H9 (cell line): ENCODE data around the gene HOXD4. TPM values are rescaled to one million over a fixed set of nuclear protein-coding genes. Genes with fewer than 3 reads are reported as not detected.
A peak's percentile ranks its signal among the peaks of the same experiment; 100 is the strongest.

Source experiments
- DNase-seq: peaks from one replicate; pipeline ENCODE4 v3.0.0-alpha.2; 2017
- H2AFZ ChIP-seq: one replicate; pipeline ENCODE4 v1.6.1; 2013; ENCODE audit warnings: mild to moderate bottlenecking, low read length, control low read depth, moderate library complexity
- H2AK5ac ChIP-seq: 2 replicates; pipeline ENCODE4 v1.6.1; 2013; ENCODE audit warnings: low read length, control low read depth, mixed read lengths; ENCODE audit not compliant: insufficient read length
- H2BK120ac ChIP-seq: one replicate; pipeline ENCODE4 v1.6.1; 2013; ENCODE audit warnings: low read depth, mild to moderate bottlenecking, low read length, control low read depth, inconsistent platforms; ENCODE audit not compliant: poor library complexity, severe bottlenecking
- H2BK12ac ChIP-seq: 2 replicates; pipeline ENCODE4 v1.6.1; 2013; ENCODE audit warnings: low read length, control low read depth, mixed read lengths, low read depth; ENCODE audit not compliant: insufficient read length
- H2BK15ac ChIP-seq: 2 replicates; pipeline ENCODE4 v1.6.1; 2013; ENCODE audit warnings: low read depth, low read length, control low read depth
- H2BK20ac ChIP-seq: one replicate; pipeline ENCODE4 v1.6.1; 2013; ENCODE audit warnings: low read depth, mild to moderate bottlenecking, low read length, control low read depth, inconsistent platforms; ENCODE audit not compliant: poor library complexity, severe bottlenecking
- H2BK5ac ChIP-seq: 2 replicates; pipeline ENCODE4 v1.6.1; 2013; ENCODE audit warnings: low read length, control low read depth, mixed read lengths; ENCODE audit not compliant: insufficient read length
- H3K14ac ChIP-seq: 2 replicates; pipeline ENCODE4 v1.6.1; 2013; ENCODE audit warnings: low read length, control low read depth; ENCODE audit not compliant: insufficient read depth
- H3K18ac ChIP-seq: 2 replicates; pipeline ENCODE4 v1.6.1; 2013; ENCODE audit warnings: low read depth, mild to moderate bottlenecking, mixed read lengths, low read length, control low read depth; ENCODE audit not compliant: insufficient read length
- H3K23ac ChIP-seq: 2 replicates; pipeline ENCODE4 v1.6.1; 2013; ENCODE audit warnings: low read length, control low read depth, mixed read lengths, low read depth; ENCODE audit not compliant: insufficient read length
- H3K23me2 ChIP-seq: 2 replicates; pipeline ENCODE4 v1.6.1; 2013; ENCODE audit warnings: low read depth, mild to moderate bottlenecking, mixed read lengths, low read length, control low read depth; ENCODE audit not compliant: insufficient read length, poor library complexity, severe bottlenecking
- H3K27ac ChIP-seq: 2 replicates; pipeline ENCODE4 v1.5.1; 2013; ENCODE audit warnings: low read length, control low read depth, mixed read lengths, low read depth; ENCODE audit not compliant: insufficient read length
- H3K27me3 ChIP-seq: 2 replicates; pipeline ENCODE4 v1.6.1; 2013; ENCODE audit warnings: low read length, control low read depth, inconsistent platforms; ENCODE audit not compliant: insufficient read depth
- H3K4ac ChIP-seq: 2 replicates; pipeline ENCODE4 v1.6.1; 2013; ENCODE audit warnings: low read depth, mild to moderate bottlenecking, control low read depth, inconsistent platforms, low read length, moderate library complexity
- H3K4me1 ChIP-seq: 2 replicates; pipeline ENCODE4 v1.6.1; 2013; ENCODE audit warnings: low read length, control low read depth, inconsistent platforms; ENCODE audit not compliant: insufficient read depth
- H3K4me2 ChIP-seq: 2 replicates; pipeline ENCODE4 v1.6.1; 2013; ENCODE audit warnings: low read length, control low read depth, mixed read lengths; ENCODE audit not compliant: insufficient read length, insufficient read depth
- H3K56ac ChIP-seq: 2 replicates; pipeline ENCODE4 v1.6.1; 2013; ENCODE audit warnings: low read depth, mild to moderate bottlenecking, mixed read lengths, low read length, control low read depth; ENCODE audit not compliant: insufficient read length
- H3K79me1 ChIP-seq: 2 replicates; pipeline ENCODE4 v1.6.1; 2013; ENCODE audit warnings: low read depth, mild to moderate bottlenecking, moderate library complexity, low read length, control low read depth, inconsistent platforms; ENCODE audit not compliant: insufficient read depth, poor library complexity, severe bottlenecking
- H3K79me2 ChIP-seq: 2 replicates; pipeline ENCODE4 v1.6.1; 2013; ENCODE audit warnings: low read length, control low read depth, inconsistent platforms; ENCODE audit not compliant: insufficient read depth
- H3K9ac ChIP-seq: 2 replicates; pipeline ENCODE4 v1.6.1; 2013; ENCODE audit warnings: low read length, control low read depth, mixed read lengths; ENCODE audit not compliant: insufficient read length; ENCODE audit errors: extremely low read depth
- H3K9me3 ChIP-seq: one replicate; pipeline ENCODE4 v1.6.1; 2013; ENCODE audit warnings: low read depth, low read length, inconsistent platforms; ENCODE audit not compliant: control insufficient read depth
- H3T11ph ChIP-seq: one replicate; pipeline ENCODE4 v1.6.1; 2013; ENCODE audit warnings: mild to moderate bottlenecking, low read length, control low read depth, inconsistent platforms
- H4K20me1 ChIP-seq: one replicate; pipeline ENCODE4 v1.6.1; 2013; ENCODE audit not compliant: control insufficient read depth, insufficient read length, insufficient read depth
- H4K5ac ChIP-seq: 2 replicates; pipeline ENCODE4 v1.6.1; 2013; ENCODE audit warnings: low read depth, mild to moderate bottlenecking, mixed read lengths, low read length, control low read depth; ENCODE audit not compliant: insufficient read length
- H4K8ac ChIP-seq: replicated peaks from 2 replicates; pipeline ENCODE4 v1.6.1; 2013; ENCODE audit warnings: low read length, control low read depth, mixed read lengths, low read depth; ENCODE audit not compliant: insufficient read length
- H4K91ac ChIP-seq: 2 replicates; pipeline ENCODE4 v1.6.1; 2013; ENCODE audit warnings: low read depth, mild to moderate bottlenecking, moderate library complexity, mixed read lengths, low read length, control low read depth; ENCODE audit not compliant: insufficient read length
- H3K27ac Mint-ChIP-seq, 3 experiments: 2 replicates in 2 of 3; 3 replicates in 1 of 3; pipeline ENCODE4 v1.8.0; 2020 to 2021; ENCODE audit warnings: mixed read lengths in 3 of 3, mild to moderate bottlenecking in 1 of 3, moderate library complexity in 1 of 3
- H3K27me3 Mint-ChIP-seq: 2 replicates; pipeline ENCODE4 v1.8.0; 2021; ENCODE audit warnings: low read depth, mild to moderate bottlenecking, moderate library complexity, mixed read lengths
- H3K36me3 Mint-ChIP-seq, 3 experiments: 2 replicates in 2 of 3; 3 replicates in 1 of 3; pipeline ENCODE4 v1.8.0; 2020 to 2021; ENCODE audit warnings: low read depth in 3 of 3, mixed read lengths in 3 of 3; ENCODE audit not compliant: insufficient read depth in 1 of 3
- H3K4me1 Mint-ChIP-seq, 2 experiments: 2 replicates each; pipeline ENCODE4 v1.8.0; 2020; ENCODE audit warnings: mixed read lengths in 2 of 2
- H3K4me3 Mint-ChIP-seq, 2 experiments: 2 replicates in 1 of 2; 3 replicates in 1 of 2; pipeline ENCODE4 v1.8.0; 2020 to 2021; ENCODE audit warnings: mild to moderate bottlenecking in 2 of 2, mixed read lengths in 2 of 2, moderate library complexity in 1 of 2
- H3K9me3 Mint-ChIP-seq, 2 experiments: 2 replicates in 1 of 2; 3 replicates in 1 of 2; pipeline ENCODE4 v1.8.0; 2020; ENCODE audit warnings: mild to moderate bottlenecking in 2 of 2, mixed read lengths in 2 of 2, moderate library complexity in 1 of 2
- WGBS: extraction: QIAGEN DNeasy Blood & Tissue Kit; methylation state at CpG from one replicate; pipeline ENCODE4 v1.1.7; 2013; ENCODE audit warnings: missing lambda C conversion rate, low lambda C conversion rate, mixed read lengths; ENCODE audit not compliant: insufficient read length; ENCODE audit errors: extremely low coverage; 5-methylcytosine and 5-hydroxymethylcytosine counted together
- total RNA-seq: library from RNA; stranded (reverse); gene quantifications from 2 replicates; pipeline ENCODE4 v1.2.1, GENCODE V29; 2021
- TF ChIP-seq, protein P1 (sequence below): fragments of 200-600 bp; sonication (generic); conservative IDR thresholded peaks from 3 replicates; pipeline ENCODE4 v1.8.0; 2021; ENCODE audit warnings: antibody characterized with exemption, mild to moderate bottlenecking

Gene HOXD4
- total RNA-seq, 1 experiment from 2014 or later = not detected

DNA sequence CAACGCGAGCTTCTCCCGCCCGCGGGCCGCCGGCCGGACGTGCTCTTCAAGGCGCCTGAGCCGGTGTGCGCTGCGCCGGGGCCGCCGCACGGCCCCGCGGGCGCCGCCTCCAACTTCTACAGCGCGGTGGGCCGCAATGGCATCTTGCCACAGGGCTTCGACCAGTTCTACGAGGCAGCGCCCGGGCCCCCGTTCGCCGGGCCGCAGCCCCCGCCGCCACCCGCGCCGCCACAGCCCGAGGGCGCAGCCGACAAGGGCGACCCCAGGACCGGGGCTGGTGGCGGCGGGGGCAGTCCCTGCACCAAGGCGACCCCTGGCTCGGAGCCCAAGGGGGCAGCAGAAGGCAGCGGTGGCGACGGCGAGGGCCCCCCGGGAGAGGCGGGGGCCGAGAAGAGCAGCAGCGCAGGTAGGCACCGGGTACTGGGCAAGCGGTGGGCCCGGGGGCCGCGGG lies 43.6 kb upstream of the HOXD4 start:
- DNase-seq = peak; percentile 26
- H3K9me3 ChIP-seq = no peaks in the 10 kb centered on the region
- Mint-ChIP-seq H3K9me3 (peaks cover 0 to 14% of the 10 kb centered on the region in 2 experiments), H3K4me1 (peaks cover 14 to 40% of the 10 kb centered on the region in 2 experiments), H3K27ac (no peak overlapping the region), H3K36me3 (no peaks in the 10 kb centered on the region; a peak in 2 of 7 replicates), H3K27me3 (peaks cover 96% of the 10 kb centered on the region), H3K4me3 (no peak overlapping the region)
- no peak overlapping the region for H3K18ac ChIP-seq
- no CpG with 5 or more reads among the region's 59 CpGs for WGBS
- no peak overlapping the region for H2BK12ac ChIP-seq
- H2BK15ac ChIP-seq = no peak overlapping the region
- H3K27ac ChIP-seq = no peak overlapping the region
- H3K27me3 ChIP-seq = peaks cover 93% of the 10 kb centered on the region
- H2BK5ac ChIP-seq = no peak overlapping the region
- no peak overlapping the region for H3K9ac ChIP-seq
- H3K23ac ChIP-seq = no peak overlapping the region
- H3K79me1 ChIP-seq = no peaks in the 10 kb centered on the region
- TF ChIP-seq, protein P1, sequence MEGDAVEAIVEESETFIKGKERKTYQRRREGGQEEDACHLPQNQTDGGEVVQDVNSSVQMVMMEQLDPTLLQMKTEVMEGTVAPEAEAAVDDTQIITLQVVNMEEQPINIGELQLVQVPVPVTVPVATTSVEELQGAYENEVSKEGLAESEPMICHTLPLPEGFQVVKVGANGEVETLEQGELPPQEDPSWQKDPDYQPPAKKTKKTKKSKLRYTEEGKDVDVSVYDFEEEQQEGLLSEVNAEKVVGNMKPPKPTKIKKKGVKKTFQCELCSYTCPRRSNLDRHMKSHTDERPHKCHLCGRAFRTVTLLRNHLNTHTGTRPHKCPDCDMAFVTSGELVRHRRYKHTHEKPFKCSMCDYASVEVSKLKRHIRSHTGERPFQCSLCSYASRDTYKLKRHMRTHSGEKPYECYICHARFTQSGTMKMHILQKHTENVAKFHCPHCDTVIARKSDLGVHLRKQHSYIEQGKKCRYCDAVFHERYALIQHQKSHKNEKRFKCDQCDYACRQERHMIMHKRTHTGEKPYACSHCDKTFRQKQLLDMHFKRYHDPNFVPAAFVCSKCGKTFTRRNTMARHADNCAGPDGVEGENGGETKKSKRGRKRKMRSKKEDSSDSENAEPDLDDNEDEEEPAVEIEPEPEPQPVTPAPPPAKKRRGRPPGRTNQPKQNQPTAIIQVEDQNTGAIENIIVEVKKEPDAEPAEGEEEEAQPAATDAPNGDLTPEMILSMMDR = no peak
- no peak overlapping the region for H4K91ac ChIP-seq
- H3K14ac ChIP-seq = no peak overlapping the region
- no peak overlapping the region for H3K4me2 ChIP-seq
- no peak overlapping the region for H2AK5ac ChIP-seq
- no peak overlapping the region for H3K4ac ChIP-seq
- no peak overlapping the region for H2BK20ac ChIP-seq
- H3K4me1 ChIP-seq = no peaks in the 10 kb centered on the region
- no peak overlapping the region for H4K8ac ChIP-seq
- H2AFZ ChIP-seq = no peak overlapping the region
- no peak overlapping the region for H3T11ph ChIP-seq
- H2BK120ac ChIP-seq = no peak overlapping the region
- no peaks in the 10 kb centered on the region for H3K79me2 ChIP-seq
- no peak overlapping the region for H4K5ac ChIP-seq
- no peaks in the 10 kb centered on the region for H3K23me2 ChIP-seq
- no peaks in the 10 kb centered on the region for H4K20me1 ChIP-seq
- no peak overlapping the region for H3K56ac ChIP-seq
